ENCODE results near the gene MAMLD1.

The MAMLD1 gene

DNA sequence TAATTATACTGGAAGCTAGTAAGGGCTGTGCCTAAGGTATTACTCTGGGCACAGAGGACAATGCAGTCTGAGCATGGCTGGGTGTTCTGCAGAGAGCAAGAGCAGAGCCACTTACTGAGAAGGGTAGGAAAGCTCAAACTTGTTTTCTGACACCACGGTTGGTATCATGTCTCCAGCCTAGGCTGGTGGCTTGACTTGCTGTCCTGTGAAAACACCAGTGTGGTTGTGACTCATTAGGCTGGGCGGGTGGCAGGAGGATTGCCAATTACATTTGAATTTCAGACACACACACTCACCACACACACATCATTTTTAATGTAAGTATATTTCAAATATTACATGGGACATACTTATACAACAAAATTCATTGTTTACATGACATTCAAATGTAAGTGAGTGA, 185.6 kb downstream of the MAMLD1 start:
- Histone ChIP-seq H3K27ac (ENCODE audit: insufficient read depth, low read length, poor library complexity, severe bottlenecking) (no peak overlapping the region), H3K27me3 (replicated peaks; ENCODE audit: control insufficient read depth, insufficient read depth, low read length, poor library complexity, severe bottlenecking) (no peaks in the 10 kb centered on the region), H3K36me3 (ENCODE audit: control insufficient read depth, insufficient read depth, low read length) (no peaks in the 10 kb centered on the region), H3K4me3 (ENCODE audit: insufficient read depth, low read depth, low read length, poor library complexity, severe bottlenecking) (no peak overlapping the region), H3K9me3 (ENCODE audit: control insufficient read depth, low read length) (no peaks in the 10 kb centered on the region), H3K4me1 (ENCODE audit: control insufficient read depth, insufficient read depth, low read length, poor library complexity, severe bottlenecking) (peaks cover 7% of the 10 kb centered on the region)
- no peak for DNase-seq

DNA sequence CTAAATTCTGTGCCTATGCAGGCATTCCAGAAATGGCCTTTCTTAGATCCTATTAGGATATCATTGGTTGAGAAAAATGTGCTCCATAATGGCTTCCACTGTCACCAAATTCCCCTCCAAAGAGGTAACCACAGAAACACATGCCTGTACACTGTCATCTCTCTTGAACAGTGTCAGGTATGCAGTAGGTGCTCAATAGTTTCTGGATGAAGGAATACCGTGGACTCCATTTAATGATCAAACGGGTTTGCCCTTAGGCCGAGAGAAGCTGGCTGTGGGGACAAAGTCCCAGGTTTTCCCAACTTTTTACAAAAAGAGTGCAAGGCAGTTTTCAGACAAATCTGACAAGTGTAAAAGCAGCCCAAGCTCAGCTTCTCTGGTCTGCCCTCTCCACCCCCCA, 188.8 kb downstream of the MAMLD1 start:
- no peak for DNase-seq
- H3K27me3 ChIP-seq (replicated peaks; ENCODE audit: control insufficient read depth, insufficient read depth, low read length, poor library complexity, severe bottlenecking) = no peaks in the 10 kb centered on the region
- no peak overlapping the region for H3K4me3 ChIP-seq (ENCODE audit: insufficient read depth, low read depth, low read length, poor library complexity, severe bottlenecking)
- no peaks in the 10 kb centered on the region for H3K36me3 ChIP-seq (ENCODE audit: control insufficient read depth, insufficient read depth, low read length)
- no peaks in the 10 kb centered on the region for H3K9me3 ChIP-seq (ENCODE audit: control insufficient read depth, low read length)
- H3K27ac ChIP-seq (ENCODE audit: insufficient read depth, low read length, poor library complexity, severe bottlenecking) = no peak overlapping the region
- H3K4me1 ChIP-seq (ENCODE audit: control insufficient read depth, insufficient read depth, low read length, poor library complexity, severe bottlenecking) = peaks cover 4% of the 10 kb centered on the region

DNA sequence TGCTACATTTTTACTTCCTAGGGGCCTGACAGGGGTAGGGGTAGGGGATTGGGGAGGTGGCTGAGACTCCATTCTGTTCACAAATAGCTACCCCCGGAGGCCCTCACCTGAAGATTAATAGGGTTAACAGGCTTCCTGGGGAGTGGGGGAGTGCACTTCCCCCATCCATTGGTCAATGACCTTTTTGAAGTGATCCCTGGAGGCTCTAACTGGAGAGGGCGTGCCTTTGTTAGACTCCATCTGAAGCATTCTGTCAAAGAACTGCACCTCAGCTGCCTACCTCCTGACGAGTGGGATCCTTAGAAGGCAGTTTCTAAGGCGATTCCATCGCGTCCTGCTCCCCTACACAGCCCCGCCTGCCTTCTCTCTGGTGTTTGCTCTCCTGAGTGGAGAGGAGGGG, 195.3 kb downstream of the MAMLD1 start:
- no peaks in the 10 kb centered on the region for H3K9me3 ChIP-seq (ENCODE audit: control insufficient read depth, low read length)
- no peak overlapping the region for H3K4me3 ChIP-seq (ENCODE audit: insufficient read depth, low read depth, low read length, poor library complexity, severe bottlenecking)
- no peak for DNase-seq
- H3K27me3 ChIP-seq (replicated peaks; ENCODE audit: control insufficient read depth, insufficient read depth, low read length, poor library complexity, severe bottlenecking) = no peaks in the 10 kb centered on the region
- H3K4me1 ChIP-seq (ENCODE audit: control insufficient read depth, insufficient read depth, low read length, poor library complexity, severe bottlenecking) = no peaks in the 10 kb centered on the region
- no peak overlapping the region for H3K27ac ChIP-seq (ENCODE audit: insufficient read depth, low read length, poor library complexity, severe bottlenecking)
- H3K36me3 ChIP-seq (ENCODE audit: control insufficient read depth, insufficient read depth, low read length) = no peaks in the 10 kb centered on the region
